Measurements from ENCODE around the gene AKAP4. TPM values are rescaled to one million over a fixed set of nuclear protein-coding genes. Genes with fewer than 3 reads are reported as not detected.

AKAP4 gene
- total and polyA plus RNA-seq, 2 of the 13 experiments (the other 11 are each of a cell fraction or from before 2014, with no cell fraction given) = not detected

DNA sequence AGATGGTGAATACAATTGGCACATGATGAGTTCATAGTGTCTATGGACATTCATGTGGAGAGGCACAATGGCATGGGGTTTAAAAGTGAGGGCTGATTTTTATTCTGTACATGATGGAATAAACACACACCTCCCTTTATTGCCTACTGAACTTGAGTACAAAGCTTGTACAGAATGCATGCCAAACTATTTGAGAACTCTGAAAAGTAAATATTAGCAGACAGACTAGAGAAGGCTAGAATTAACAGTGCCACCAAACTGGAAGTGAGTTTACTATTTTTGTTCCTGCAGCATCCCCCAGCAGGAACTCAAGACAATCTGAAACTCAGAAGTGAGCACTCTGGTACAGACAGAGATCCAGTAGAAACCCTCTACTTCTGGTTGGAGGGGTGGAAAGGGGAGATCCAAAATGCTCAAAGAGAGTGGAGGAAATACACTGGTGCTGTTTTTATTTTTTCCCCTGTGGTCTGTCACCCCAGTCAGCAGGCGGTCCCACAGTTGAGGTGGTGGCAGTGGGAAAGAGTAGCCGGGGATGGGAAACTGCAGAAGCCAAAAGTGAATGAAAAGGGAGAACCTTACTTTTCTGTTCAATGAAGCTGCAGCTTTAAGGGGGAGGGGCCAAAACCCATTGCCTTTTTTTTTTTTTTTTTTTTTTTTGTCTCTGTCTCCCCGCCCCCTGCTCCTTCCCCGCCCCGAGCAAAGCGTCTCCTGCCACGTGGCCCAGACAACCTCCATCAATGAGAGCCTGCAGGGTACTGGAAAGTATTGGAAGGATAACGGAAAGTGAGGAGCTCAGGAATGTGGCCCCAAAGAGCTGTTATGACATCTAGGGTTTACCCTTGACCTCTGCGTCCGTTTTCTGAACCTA, 20.5 kb downstream of the AKAP4 start:
- Histone ChIP-seq H2AFZ (ENCODE audit: low read length) (peak overlapping the region; percentile 42), H3K9ac (ENCODE audit: insufficient read depth, low read depth, low read length) (0 out of 2 replicates have a peak overlapping the region, but pooled peaks have one; percentile 26), H3K4me3 (replicated peaks in 1 of 3; ENCODE audit: insufficient read depth in 1 of 3, low read depth in 2 of 3, low read length in 3 of 3) (peak overlapping the region in 2 of 3 experiments; percentile 15 to 23; a peak in 3 of 6 replicates), H3K36me3 (replicated peaks in 1 of 2; ENCODE audit: control insufficient read depth in 1 of 2, insufficient read depth in 2 of 2, low read length in 2 of 2) (no peaks in the 10 kb centered on the region), H3K4me2 (ENCODE audit: low read depth, low read length) (peak overlapping the region; percentile 72), H3K27me3 (ENCODE audit: control insufficient read depth in 1 of 2, insufficient read depth in 2 of 2, low read length in 2 of 2) (no peaks in the 10 kb centered on the region), H3K27ac (ENCODE audit: extremely low read length, insufficient read depth, low read length) (peak overlapping the region; percentile 69), H4K20me1 (ENCODE audit: insufficient read depth, low read length) (no peaks in the 10 kb centered on the region), H3K9me3 (ENCODE audit: low read length) (no peaks in the 10 kb centered on the region), H3K79me2 (ENCODE audit: insufficient read depth, low read length) (no peaks in the 10 kb centered on the region), H3K4me1 (ENCODE audit: insufficient read depth, low read length) (peaks cover 29% of the 10 kb centered on the region)
- DNase-seq (ENCODE audit: low spot score) = peak; percentile 66
- WGBS (ENCODE audit: low lambda C conversion rate) = 5% methylated on average over 10 of the region's 10 CpGs
- in situ Hi-C loops (cut with HindIII; ENCODE audit: extremely low pct_ligation_motif_present, low pct_unique_long_range_greater_than_20kb) = no loop called here
- intact Hi-C loops (cut with micrococcal nuclease; ENCODE audit: unreplicated experiment) = no loop called here
- ChIA-PET CTCF (ENCODE audit: low intra/inter-chr PET ratio, low total read pairs) (no interaction called here), POLR2A (interaction anchor here (1.0 to 1.1 kb wide), 2 partner anchors 26 to 252 kb away, joined by 3 read pairs; no protein-coding TSS in a partner anchor)
- FAIRE-seq = peak; percentile 93
- BruUV-seq (replicated peaks) = no TSS peak
- ATAC-seq = peak; percentile 90
- TF ChIP-seq ZNF260 (CRISPR knock-in tag; IDR thresholded peaks at IDR 0.05; ENCODE audit: borderline replicate concordance, low read depth) (no peak), TAF1 (CRISPR knock-in tag; IDR thresholded peaks at IDR 0.05) (no peak), FOSL1 (CRISPR knock-in tag; IDR thresholded peaks at IDR 0.05; ENCODE audit: borderline replicate concordance) (no peak), ZNF207 (IDR thresholded peaks at IDR 0.05; ENCODE audit: borderline replicate concordance) (no peak), ZNF354B (CRISPR knock-in tag; IDR thresholded peaks at IDR 0.05) (no peak), MATR3 (CRISPR knock-in tag; IDR thresholded peaks at IDR 0.05) (no peak), NFE2L1 (CRISPR knock-in tag; IDR thresholded peaks at IDR 0.05; ENCODE audit: borderline replicate concordance) (no peak), MYC (CRISPR knock-in tag; IDR thresholded peaks at IDR 0.05; ENCODE audit: borderline replicate concordance) (peak; percentile 33; the same call in 1 of the 2 replicates), HOXA5 (CRISPR knock-in tag; IDR thresholded peaks at IDR 0.05) (no peak), DR1 (CRISPR knock-in tag; IDR thresholded peaks at IDR 0.05) (no peak), ZNF660 (CRISPR knock-in tag; IDR thresholded peaks at IDR 0.05; ENCODE audit: borderline replicate concordance, low read depth) (no peak), ZNF83 (CRISPR knock-in tag; IDR thresholded peaks at IDR 0.05; ENCODE audit: borderline replicate concordance) (no peak), ZFY (CRISPR knock-in tag; IDR thresholded peaks at IDR 0.05) (no peak), ZNF451 (CRISPR knock-in tag; IDR thresholded peaks at IDR 0.05) (no peak), ELF1 (CRISPR knock-in tag; IDR thresholded peaks at IDR 0.05) (no peak)
- TF ChIP-seq, protein P1, sequence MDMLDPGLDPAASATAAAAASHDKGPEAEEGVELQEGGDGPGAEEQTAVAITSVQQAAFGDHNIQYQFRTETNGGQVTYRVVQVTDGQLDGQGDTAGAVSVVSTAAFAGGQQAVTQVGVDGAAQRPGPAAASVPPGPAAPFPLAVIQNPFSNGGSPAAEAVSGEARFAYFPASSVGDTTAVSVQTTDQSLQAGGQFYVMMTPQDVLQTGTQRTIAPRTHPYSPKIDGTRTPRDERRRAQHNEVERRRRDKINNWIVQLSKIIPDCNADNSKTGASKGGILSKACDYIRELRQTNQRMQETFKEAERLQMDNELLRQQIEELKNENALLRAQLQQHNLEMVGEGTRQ (IDR thresholded peaks at IDR 0.05; ENCODE audit: low read depth, low read length) = no peak
- TF ChIP-seq, protein P1 (CRISPR knock-in tag; IDR thresholded peaks at IDR 0.05; ENCODE audit: borderline replicate concordance) = no peak
- TF ChIP-seq, protein P2, sequence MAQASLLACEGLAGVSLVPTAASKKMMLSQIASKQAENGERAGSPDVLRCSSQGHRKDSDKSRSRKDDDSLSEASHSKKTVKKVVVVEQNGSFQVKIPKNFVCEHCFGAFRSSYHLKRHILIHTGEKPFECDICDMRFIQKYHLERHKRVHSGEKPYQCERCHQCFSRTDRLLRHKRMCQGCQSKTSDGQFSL (CRISPR knock-in tag; IDR thresholded peaks at IDR 0.05) = no peak
- TF ChIP-seq, protein P3, sequence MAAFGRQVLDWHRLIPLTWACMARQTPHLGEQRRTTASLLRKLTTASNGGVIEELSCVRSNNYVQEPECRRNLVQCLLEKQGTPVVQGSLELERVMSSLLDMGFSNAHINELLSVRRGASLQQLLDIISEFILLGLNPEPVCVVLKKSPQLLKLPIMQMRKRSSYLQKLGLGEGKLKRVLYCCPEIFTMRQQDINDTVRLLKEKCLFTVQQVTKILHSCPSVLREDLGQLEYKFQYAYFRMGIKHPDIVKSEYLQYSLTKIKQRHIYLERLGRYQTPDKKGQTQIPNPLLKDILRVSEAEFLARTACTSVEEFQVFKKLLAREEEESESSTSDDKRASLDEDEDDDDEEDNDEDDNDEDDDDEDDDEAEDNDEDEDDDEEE (CRISPR knock-in tag; IDR thresholded peaks at IDR 0.05) = no peak
